ENCODE measurements around the gene SHISA6.

DNA sequence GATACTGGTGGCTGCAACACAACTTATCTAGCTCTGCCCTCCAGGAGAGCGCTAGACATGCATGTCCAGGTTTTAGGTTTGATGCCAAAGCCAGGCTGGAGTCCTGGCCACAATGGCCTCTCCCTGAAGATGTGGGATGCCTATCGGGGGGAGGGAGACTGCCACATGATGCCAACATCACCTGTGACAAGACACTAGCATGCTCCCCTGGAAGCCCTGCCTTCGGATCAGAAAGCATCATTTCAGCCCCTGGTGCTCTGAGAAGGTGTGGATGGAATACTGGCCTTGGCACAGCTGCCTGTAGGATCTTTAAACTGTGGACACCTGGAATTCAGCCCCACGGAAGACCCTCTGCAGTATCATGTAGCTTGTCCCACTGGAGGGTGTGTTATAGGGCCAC, 93.5 kb downstream of the SHISA6 start:
- TF ChIP-seq, protein P1, sequence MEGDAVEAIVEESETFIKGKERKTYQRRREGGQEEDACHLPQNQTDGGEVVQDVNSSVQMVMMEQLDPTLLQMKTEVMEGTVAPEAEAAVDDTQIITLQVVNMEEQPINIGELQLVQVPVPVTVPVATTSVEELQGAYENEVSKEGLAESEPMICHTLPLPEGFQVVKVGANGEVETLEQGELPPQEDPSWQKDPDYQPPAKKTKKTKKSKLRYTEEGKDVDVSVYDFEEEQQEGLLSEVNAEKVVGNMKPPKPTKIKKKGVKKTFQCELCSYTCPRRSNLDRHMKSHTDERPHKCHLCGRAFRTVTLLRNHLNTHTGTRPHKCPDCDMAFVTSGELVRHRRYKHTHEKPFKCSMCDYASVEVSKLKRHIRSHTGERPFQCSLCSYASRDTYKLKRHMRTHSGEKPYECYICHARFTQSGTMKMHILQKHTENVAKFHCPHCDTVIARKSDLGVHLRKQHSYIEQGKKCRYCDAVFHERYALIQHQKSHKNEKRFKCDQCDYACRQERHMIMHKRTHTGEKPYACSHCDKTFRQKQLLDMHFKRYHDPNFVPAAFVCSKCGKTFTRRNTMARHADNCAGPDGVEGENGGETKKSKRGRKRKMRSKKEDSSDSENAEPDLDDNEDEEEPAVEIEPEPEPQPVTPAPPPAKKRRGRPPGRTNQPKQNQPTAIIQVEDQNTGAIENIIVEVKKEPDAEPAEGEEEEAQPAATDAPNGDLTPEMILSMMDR (IDR thresholded peaks at IDR 0.05) = no peak
- no peak for TF ChIP-seq EZH2 (IDR thresholded peaks at IDR 0.05)
- no peak for TF ChIP-seq EZH2phosphoT487 (IDR thresholded peaks at IDR 0.05)
